OCI-LY3 (cell line): ENCODE measurements around the gene TAF10.

Source experiments
- H2AFZ ChIP-seq: fragments of 200-600, 300-600 bp; shearing (Covaris generic); 2 replicates; pipeline ENCODE4 v1.6.0; 2014; ENCODE audit warnings: antibody characterized with exemption, low read depth, low read length
- H3K27ac ChIP-seq: fragments of 200-600, 300-600 bp; sonication (generic); 2 replicates; pipeline ENCODE4 v1.5.1; 2014; ENCODE audit warnings: mild to moderate bottlenecking, low read length, moderate library complexity, mixed read lengths
- H3K27me3 ChIP-seq: fragments of 200-600, 300-600 bp; sonication (generic); 2 replicates; pipeline ENCODE4 v1.6.1; 2014; ENCODE audit warnings: low read depth, low read length, mixed read lengths
- H3K36me3 ChIP-seq: fragments of 200-600, 300-600 bp; sonication (generic); replicated peaks from 2 replicates; pipeline ENCODE3; 2014; ENCODE audit warnings: low read depth, low read length, mixed read lengths
- H3K4me1 ChIP-seq: fragments of 300-600, 200-600 bp; sonication (generic); 2 replicates; pipeline ENCODE4 v1.6.1; 2014; ENCODE audit warnings: low read length, mixed read lengths
- H3K4me2 ChIP-seq: fragments of 200-600, 300-600 bp; sonication (generic); 2 replicates; pipeline ENCODE4 v1.6.1; 2014; ENCODE audit warnings: low read length, mixed read lengths
- H3K4me3 ChIP-seq: fragments of 300-600, 200-600 bp; sonication (generic); 2 replicates; pipeline ENCODE4 v1.5.1; 2014; ENCODE audit warnings: antibody characterized with exemption, mild to moderate bottlenecking, low read length, moderate library complexity
- H3K79me2 ChIP-seq: fragments of 300-600, 200-600 bp; shearing (Covaris generic); 2 replicates; pipeline ENCODE4 v1.6.1; 2014; ENCODE audit warnings: mild to moderate bottlenecking, low read length, mixed read lengths
- H3K9ac ChIP-seq: fragments of 300-600, 200-600 bp; shearing (Covaris generic); 2 replicates; pipeline ENCODE4 v1.6.0; 2014; ENCODE audit warnings: mild to moderate bottlenecking, low read length, moderate library complexity
- H3K9me3 ChIP-seq: fragments of 200-600, 300-600 bp; shearing (Covaris generic); 2 replicates; pipeline ENCODE4 v1.6.1; 2014; ENCODE audit warnings: low read length, mixed read lengths; ENCODE audit not compliant: insufficient read depth
- H4K20me1 ChIP-seq: fragments of 200-600, 300-600 bp; sonication (generic); 2 replicates; pipeline ENCODE4 v1.6.1; 2016; ENCODE audit warnings: low read length, mixed read lengths; ENCODE audit not compliant: insufficient read depth
- CTCF ChIP-seq: fragments of 200-600, 300-600 bp; sonication (generic); IDR thresholded peaks from 2 replicates; pipeline ENCODE4 v1.5.1; 2014; ENCODE audit warnings: antibody characterized with exemption, low read length, low read depth
- EZH2phosphoT487 ChIP-seq: fragments of 200-600 bp; shearing (Covaris generic); IDR thresholded peaks from 2 replicates; pipeline ENCODE4 v1.6.1; 2018; ENCODE audit warnings: antibody characterized with exemption, mixed run types, low read depth

Gene TAF10

GRCh38 chr11:6608726-6609501 is 3.1 kb downstream of the TAF10 start:
- no peak overlapping the region for H3K4me2 ChIP-seq
- H3K27me3 ChIP-seq = no peaks in the 10 kb centered on the region
- no peak overlapping the region for H3K27ac ChIP-seq
- peaks cover 39% of the 10 kb centered on the region for H3K36me3 ChIP-seq
- H3K4me3 ChIP-seq = no peak overlapping the region
- 0 out of 2 replicates have a peak, but pooled peaks cover 4% of the 10 kb centered on the region for H4K20me1 ChIP-seq
- no peak overlapping the region for H3K9ac ChIP-seq
- TF ChIP-seq EZH2phosphoT487 (no peak), CTCF (no peak)
- H2AFZ ChIP-seq = no peak overlapping the region
- peaks cover 36% of the 10 kb centered on the region for H3K79me2 ChIP-seq
- peaks cover 54% of the 10 kb centered on the region for H3K4me1 ChIP-seq
- H3K9me3 ChIP-seq = no peaks in the 10 kb centered on the region

GRCh38 chr11:6608011-6608410 is 4.0 kb downstream of the TAF10 start:
- Histone ChIP-seq H3K79me2 (peaks cover 45% of the 10 kb centered on the region), H3K9me3 (no peaks in the 10 kb centered on the region), H3K9ac (peak overlapping the region; percentile 53; the same call in 1 of the 2 replicates), H3K36me3 (peaks cover 39% of the 10 kb centered on the region), H3K27ac (peak overlapping the region; percentile 89), H3K4me1 (peaks cover 49% of the 10 kb centered on the region), H4K20me1 (0 out of 2 replicates have a peak, but pooled peaks cover 4% of the 10 kb centered on the region), H3K27me3 (no peaks in the 10 kb centered on the region), H2AFZ (no peak overlapping the region), H3K4me2 (peak overlapping the region; percentile 77), H3K4me3 (no peak overlapping the region)
- no peak for TF ChIP-seq CTCF
- TF ChIP-seq EZH2phosphoT487 = no peak

DNA sequence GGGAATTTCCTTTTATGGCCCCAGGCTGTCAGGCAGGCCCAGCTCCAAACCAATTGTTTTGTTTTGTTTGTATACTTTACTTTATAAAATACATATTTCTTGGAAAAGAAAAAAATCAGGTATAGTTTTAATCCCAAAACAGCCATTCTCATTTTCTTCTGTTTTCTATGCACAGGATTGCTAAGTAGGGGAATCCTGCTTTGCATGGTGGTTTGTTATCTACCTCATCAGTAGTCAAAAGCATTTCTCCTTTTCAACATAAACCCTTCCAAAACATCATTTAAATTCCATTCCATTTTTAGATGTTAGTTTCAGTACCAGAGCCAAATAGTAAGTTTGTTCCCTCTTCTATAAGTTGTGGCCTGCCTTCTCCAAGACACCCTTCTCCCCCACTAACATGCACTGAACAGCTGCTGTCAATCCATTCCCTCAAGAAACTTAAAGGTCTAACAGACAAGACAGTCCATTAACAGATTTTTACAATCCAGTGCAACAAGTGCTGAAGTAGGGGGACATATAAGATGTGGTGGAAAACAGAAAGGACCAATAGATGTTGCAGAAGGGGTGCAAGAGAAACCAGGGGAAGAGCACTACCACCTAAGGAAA is 4.7 kb downstream of the TAF10 start:
- peaks cover 39% of the 10 kb centered on the region for H3K36me3 ChIP-seq
- peak overlapping the region; percentile 77 for H3K4me2 ChIP-seq
- peaks cover 49% of the 10 kb centered on the region for H3K4me1 ChIP-seq
- no peaks in the 10 kb centered on the region for H3K27me3 ChIP-seq
- peak overlapping the region; percentile 49 for H3K4me3 ChIP-seq
- no peak overlapping the region for H2AFZ ChIP-seq
- peaks cover 52% of the 10 kb centered on the region for H3K79me2 ChIP-seq
- H3K27ac ChIP-seq = peak overlapping the region; percentile 89
- TF ChIP-seq EZH2phosphoT487 (no peak), CTCF (no peak)
- 0 out of 2 replicates have a peak, but pooled peaks cover 4% of the 10 kb centered on the region for H4K20me1 ChIP-seq
- H3K9ac ChIP-seq = peak overlapping the region; percentile 53
- no peaks in the 10 kb centered on the region for H3K9me3 ChIP-seq

- H3K4me2 ChIP-seq = peak overlapping the region; percentile 77
- no peak overlapping the region for H2AFZ ChIP-seq
- 0 out of 2 replicates have a peak, but pooled peaks cover 4% of the 10 kb centered on the region for H4K20me1 ChIP-seq
- H3K27ac ChIP-seq = peak overlapping the region; percentile 89
- peaks cover 55% of the 10 kb centered on the region for H3K4me1 ChIP-seq
- TF ChIP-seq EZH2phosphoT487 = no peak
- no peak for TF ChIP-seq CTCF
- peaks cover 56% of the 10 kb centered on the region for H3K79me2 ChIP-seq
- peak overlapping the region; percentile 53 for H3K9ac ChIP-seq
- peak overlapping the region; percentile 49 for H3K4me3 ChIP-seq
- no peaks in the 10 kb centered on the region for H3K27me3 ChIP-seq
- H3K36me3 ChIP-seq = peaks cover 41% of the 10 kb centered on the region
- H3K9me3 ChIP-seq = no peaks in the 10 kb centered on the region
These were observed 5.4 kb downstream of the TAF10 start for GRCh38 chr11:6606471-6607189.
